HCT116 (cell line): ENCODE measurements around the gene ABCE1. TPM values are rescaled to one million over a fixed set of nuclear protein-coding genes. Genes with fewer than 3 reads are reported as not detected.

Experiments
- ATAC-seq: fragments of 200-7000 bp; cut with Tn5 transposase; 2 replicates; pipeline ENCODE4 v1.9.1; 2020; ENCODE audit warnings: mild to moderate bottlenecking, moderate library complexity
- BruUV-seq: library from RNA; stranded (reverse); fragments of 400-500 nt; replicated peaks from 2 replicates; lab custom pipeline; 2021; lab: Mats Ljungman, UMichigan
- CTCF ChIA-PET: fragments of 300-600 bp; sonication (Branson Sonifier 250); formaldehyde crosslinking; loops from one replicate; lab custom pipeline; 2021; ENCODE audit warnings: antibody characterized with exemption; lab: Charles Lee
- POLR2A ChIA-PET: fragments of 300-600, 350-600 bp; sonication (Branson Sonifier 250); formaldehyde crosslinking; loops from one replicate; lab custom pipeline; 2021; ENCODE audit warnings: antibody characterized with exemption; lab: Charles Lee
- RAD21 ChIA-PET, 2 experiments: fragments of 300-600 bp; sonication (Branson Sonifier 250); formaldehyde crosslinking; loops; one replicate each; lab custom pipeline; 2023; ENCODE audit warnings: low total read pairs in 2 of 2; ENCODE audit not compliant: uncharacterized antibody in 2 of 2, unreplicated experiment in 2 of 2, low non-redundant PET in 1 of 2; lab: Charles Lee
- DNase-seq: peaks from one replicate; pipeline ENCODE4 v3.0.0-alpha.2; 2010; ENCODE audit warnings: low read depth, low spot score
- H2AFZ ChIP-seq: fragments of 200-600 bp; shearing (Covaris generic), sonication (generic); 2 replicates; pipeline ENCODE4 v1.6.1; 2017; ENCODE audit warnings: low read depth, mixed run types, mixed read lengths, antibody characterized with exemption, low read length; ENCODE audit not compliant: poor library complexity, severe bottlenecking
- H3K27ac ChIP-seq: 2 replicates; pipeline ENCODE4 v1.5.1; 2012; ENCODE audit warnings: low read depth, low read length
- H3K27me3 ChIP-seq: fragments of 200-600 bp; sonication (generic); 2 replicates; pipeline ENCODE4 v1.6.1; 2016; ENCODE audit warnings: mixed run types, low read length, mixed read lengths; ENCODE audit not compliant: insufficient read depth
- H3K36me3 ChIP-seq, 2 experiments: fragments of 200-500 bp in 1 of 2; fragments of 200-600 bp in 1 of 2; sonication (Bioruptor generic) in 1 of 2; sonication (generic) in 1 of 2; 2 replicates each; pipeline versions ENCODE4 v1.5.1 to v1.6.1; 2014 to 2016; ENCODE audit warnings: low read length in 2 of 2, inconsistent platforms in 1 of 2, mixed read lengths in 1 of 2, mixed run types in 1 of 2; ENCODE audit not compliant: insufficient read depth in 2 of 2, control insufficient read depth in 1 of 2
- H3K4me1 ChIP-seq, 2 experiments: fragments of 200-600 bp in 1 of 2; sonication (generic) in 1 of 2; 2 replicates each; pipeline versions ENCODE4 v1.5.1 to v1.6.1; 2012 to 2017; ENCODE audit warnings: low read length in 2 of 2, inconsistent platforms in 1 of 2, mild to moderate bottlenecking in 1 of 2, mixed read lengths in 1 of 2, mixed run types in 1 of 2, moderate library complexity in 1 of 2; ENCODE audit not compliant: insufficient read depth in 2 of 2, control insufficient read depth in 1 of 2
- H3K4me2 ChIP-seq: fragments of 200-600 bp; sonication (generic); 2 replicates; pipeline ENCODE4 v1.6.1; 2017; ENCODE audit warnings: mixed run types, low read length, mixed read lengths
- H3K4me3 ChIP-seq, 2 experiments: fragments of 200-600 bp in 1 of 2; sonication (generic) in 1 of 2; replicated peaks in 1 of 2; 2 replicates each; pipeline ENCODE4 v1.5.1; 2011 to 2016; ENCODE audit warnings: low read length in 2 of 2, control low read depth in 1 of 2, low read depth in 1 of 2, mild to moderate bottlenecking in 1 of 2, mixed read lengths in 1 of 2, mixed run types in 1 of 2
- H3K79me2 ChIP-seq: fragments of 200-600 bp; sonication (generic); 2 replicates; pipeline ENCODE4 v1.6.1; 2017; ENCODE audit warnings: mild to moderate bottlenecking, mixed run types, low read length, moderate library complexity, mixed read lengths; ENCODE audit not compliant: insufficient read depth
- H3K9ac ChIP-seq: fragments of 200-600 bp; sonication (generic); 2 replicates; pipeline ENCODE4 v1.6.1; 2016; ENCODE audit warnings: low read length, mixed read lengths
- H3K9me2 ChIP-seq: fragments of 200-600 bp; sonication (generic), shearing (Covaris generic); 2 replicates; pipeline ENCODE4 v1.6.1; 2017; ENCODE audit warnings: mixed run types, mild to moderate bottlenecking, moderate library complexity; ENCODE audit not compliant: insufficient read depth
- H3K9me3 ChIP-seq, 2 experiments: fragments of 200-500 bp in 1 of 2; fragments of 200-600 bp in 1 of 2; sonication (Bioruptor generic) in 1 of 2; sonication (generic) in 1 of 2; 2 replicates each; pipeline ENCODE4 v1.6.1; 2014 to 2017; ENCODE audit warnings: low read length in 2 of 2, mixed read lengths in 2 of 2, inconsistent platforms in 1 of 2, low read depth in 1 of 2, mild to moderate bottlenecking in 1 of 2, mixed run types in 1 of 2, moderate library complexity in 1 of 2; ENCODE audit not compliant: control insufficient read depth in 1 of 2, insufficient read depth in 1 of 2
- H4K20me1 ChIP-seq: fragments of 200-600 bp; sonication (generic), shearing (Covaris generic); 2 replicates; pipeline ENCODE4 v1.6.1; 2017; ENCODE audit warnings: mixed run types, mild to moderate bottlenecking, moderate library complexity; ENCODE audit not compliant: insufficient read depth
- CEBPB ChIP-seq: IDR thresholded peaks from 2 replicates; pipeline ENCODE4 v1.6.1; 2012; ENCODE audit warnings: low read depth
- CTCF ChIP-seq, 3 experiments: fragments of 200-600 bp in 1 of 3; sonication (generic) in 1 of 3; IDR thresholded peaks in 2 of 3; conservative IDR thresholded peaks in 1 of 3; 2 replicates each; pipeline ENCODE4 v1.5.1; 2012 to 2017; ENCODE audit warnings: low read depth in 2 of 3, low read length in 2 of 3, antibody characterized with exemption in 1 of 3, borderline replicate concordance in 1 of 3, control low read depth in 1 of 3, mild to moderate bottlenecking in 1 of 3, mixed read lengths in 1 of 3, mixed run types in 1 of 3, moderate library complexity in 1 of 3; ENCODE audit not compliant: insufficient read depth in 1 of 3
- EGR1 ChIP-seq: IDR thresholded peaks from 2 replicates; pipeline ENCODE4 v1.6.1; 2012; ENCODE audit warnings: low read depth
- JUND ChIP-seq: IDR thresholded peaks from 2 replicates; pipeline ENCODE4 v1.6.1; 2012
- MAX ChIP-seq: IDR thresholded peaks from 2 replicates; pipeline ENCODE4 v1.6.1; 2012
- POLR2AphosphoS5 ChIP-seq: IDR thresholded peaks from 2 replicates; pipeline ENCODE4 v1.6.1; 2011; ENCODE audit warnings: mild to moderate bottlenecking, low read depth, low read length, moderate library complexity
- REST ChIP-seq: IDR thresholded peaks from 2 replicates; pipeline ENCODE4 v1.6.1; 2012; ENCODE audit warnings: low read depth
- SIN3A ChIP-seq: IDR thresholded peaks from 2 replicates; pipeline ENCODE4 v1.6.1; 2012; ENCODE audit warnings: low read depth
- SRF ChIP-seq: IDR thresholded peaks from 2 replicates; pipeline ENCODE4 v1.6.1; 2012; ENCODE audit warnings: low read depth
- TCF7L2 ChIP-seq: IDR thresholded peaks from 2 replicates; pipeline ENCODE4 v1.7.0; 2011; ENCODE audit warnings: borderline replicate concordance, inconsistent platforms; ENCODE audit not compliant: insufficient read depth, insufficient read length; ENCODE audit errors: extremely low read depth
- YY1 ChIP-seq: IDR thresholded peaks from 2 replicates; pipeline ENCODE4 v1.6.1; 2011; ENCODE audit warnings: low read length, low read depth, moderate library complexity, mild to moderate bottlenecking; ENCODE audit not compliant: insufficient replicate concordance; ENCODE audit errors: extremely low read depth
- ZBTB33 ChIP-seq: IDR thresholded peaks from 2 replicates; pipeline ENCODE4 v1.6.1; 2011; ENCODE audit warnings: mild to moderate bottlenecking, low read length, moderate library complexity; ENCODE audit not compliant: insufficient replicate concordance; ENCODE audit errors: extremely low read depth
- ZNF274 ChIP-seq: fragments of 200-500 bp; sonication (Bioruptor generic); IDR thresholded peaks from 2 replicates; pipeline ENCODE4 v1.6.1; 2014; ENCODE audit warnings: mild to moderate bottlenecking, low read depth, low read length, inconsistent platforms
- intact Hi-C: fragments of 100-400 bp; cut with micrococcal nuclease; formaldehyde crosslinking; loops from 2 replicates; pipeline ENCODE4 v1.10.0; 2022
- total RNA-seq: library from RNA; stranded (reverse); gene quantifications from one replicate; pipeline ENCODE4 v1.2.1, GENCODE V29; 2021; ENCODE audit not compliant: unreplicated experiment

ABCE1 gene
- total RNA-seq, 1 experiment from 2014 or later: 145 TPM

GRCh38 chr4:145156986-145157385 is 58.9 kb downstream of the ABCE1 start:
- DNase-seq: no peak
- peaks cover 12 to 22% of the 10 kb centered on the region in 2 experiments; a peak in 3 of 4 replicates for H3K36me3 ChIP-seq
- H3K27ac ChIP-seq: no peak overlapping the region
- ChIA-PET CTCF (no interaction called here), RAD21 (no interaction called here), POLR2A (no interaction called here)
- peaks cover 55% of the 10 kb centered on the region for H3K79me2 ChIP-seq
- H3K4me1 ChIP-seq: no peaks in the 10 kb centered on the region
- no TSS peak for BruUV-seq
- no peak overlapping the region for H2AFZ ChIP-seq
- H3K9me2 ChIP-seq: no peaks in the 10 kb centered on the region
- H3K27me3 ChIP-seq: no peaks in the 10 kb centered on the region
- no peak for ATAC-seq
- no peaks in the 10 kb centered on the region for H3K9me3 ChIP-seq
- no peak overlapping the region for H3K4me2 ChIP-seq
- intact Hi-C loops: no loop called here
- no peaks in the 10 kb centered on the region; the same call in 1 of the 2 replicates for H4K20me1 ChIP-seq
- no peak for TF ChIP-seq TCF7L2
- no peak for TF ChIP-seq REST
- TF ChIP-seq CTCF (IDR thresholded peaks at IDR 0.05 in 2 of 3, conservative IDR thresholded peaks at IDR 0.05 in 1 of 3; ENCODE audit: borderline replicate concordance in 1 of 3, insufficient read depth in 1 of 3, low read depth in 2 of 3, low read length in 2 of 3): no peak
- TF ChIP-seq SIN3A: no peak
- no peak for TF ChIP-seq YY1
- no peak for TF ChIP-seq ZNF274
- TF ChIP-seq CEBPB: no peak
- no peak for TF ChIP-seq EGR1
- no peak for TF ChIP-seq JUND
- no peak for TF ChIP-seq SRF
- TF ChIP-seq POLR2AphosphoS5: no peak
- TF ChIP-seq MAX: no peak
- TF ChIP-seq ZBTB33: no peak
- no peak overlapping the region for H3K9ac ChIP-seq
- no peak overlapping the region for H3K4me3 ChIP-seq
